PC-3 (cell line): ENCODE results near the gene PLS3. TPM values are rescaled to one million over a fixed set of nuclear protein-coding genes. Genes with fewer than 3 reads are reported as not detected.

Experiments
- ATAC-seq: fragments of 200-7000 bp; cut with Tn5 transposase; 2 replicates; pipeline ENCODE4 v1.9.1; 2020; ENCODE audit warnings: mild to moderate bottlenecking, moderate library complexity
- BruUV-seq: library from RNA; stranded (reverse); fragments of 400-500 nt; replicated peaks from 2 replicates; lab custom pipeline; 2021; lab: Mats Ljungman, UMichigan
- CTCF ChIA-PET: fragments of 300-600 bp; sonication (Branson Sonifier 250); formaldehyde crosslinking; loops from one replicate; lab custom pipeline; 2022; ENCODE audit warnings: antibody characterized with exemption; lab: Charles Lee
- POLR2A ChIA-PET: fragments of 300-600 bp; sonication (Branson Sonifier 250); formaldehyde crosslinking; loops from one replicate; lab custom pipeline; 2022; ENCODE audit warnings: antibody characterized with exemption; ENCODE audit not compliant: unreplicated experiment; lab: Charles Lee
- DNase-seq: peaks from one replicate; pipeline ENCODE4 v3.0.0-alpha.2; 2015
- H2AFZ ChIP-seq: fragments of 300-600 bp; sonication (generic); 2 replicates; pipeline ENCODE4 v1.6.0; 2016; ENCODE audit warnings: antibody characterized with exemption, low read length
- H3F3A ChIP-seq: fragments of 300-600 bp; sonication (generic); one replicate; pipeline ENCODE4 v1.6.0; 2017; ENCODE audit warnings: antibody characterized with exemption, low read length, control low read depth, mild to moderate bottlenecking; ENCODE audit not compliant: unreplicated experiment
- H3K27ac ChIP-seq: fragments of 300-600 bp; sonication (generic); 2 replicates; pipeline ENCODE4 v1.5.1; 2016; ENCODE audit warnings: mild to moderate bottlenecking, low read length
- H3K27me3 ChIP-seq: fragments of 300-600 bp; sonication (generic); 2 replicates; pipeline ENCODE4 v1.6.1; 2016; ENCODE audit warnings: low read length, mixed read lengths
- H3K36me3 ChIP-seq: fragments of 300-600 bp; sonication (generic); 2 replicates; pipeline ENCODE4 v1.6.1; 2016; ENCODE audit warnings: low read depth, mixed run types, low read length, mixed read lengths
- H3K4me1 ChIP-seq: fragments of 300-600 bp; sonication (generic); 2 replicates; pipeline ENCODE4 v1.5.1; 2016; ENCODE audit warnings: low read length; ENCODE audit not compliant: insufficient read depth
- H3K4me2 ChIP-seq: fragments of 300-600 bp; sonication (generic); 2 replicates; pipeline ENCODE4 v1.6.0; 2016; ENCODE audit warnings: low read length
- H3K4me3 ChIP-seq: fragments of 300-600 bp; sonication (generic); 2 replicates; pipeline ENCODE4 v1.5.1; 2016; ENCODE audit warnings: mild to moderate bottlenecking, low read length, mixed read lengths
- H3K79me2 ChIP-seq: fragments of 300-600 bp; sonication (generic); 2 replicates; pipeline ENCODE4 v1.6.1; 2017; ENCODE audit warnings: low read length, mixed read lengths
- H3K9ac ChIP-seq: fragments of 300-600 bp; sonication (generic); 2 replicates; pipeline ENCODE4 v1.6.0; 2016; ENCODE audit warnings: mild to moderate bottlenecking, low read length
- H3K9me2 ChIP-seq: fragments of 300-600 bp; sonication (generic); replicated peaks from 2 replicates; pipeline ENCODE4 v1.6.1; 2016; ENCODE audit warnings: mixed run types, low read length, mixed read lengths
- H3K9me3 ChIP-seq: fragments of 300-600 bp; sonication (generic); 2 replicates; pipeline ENCODE4 v1.6.1; 2016; ENCODE audit warnings: low read length, mixed read lengths
- H4K20me1 ChIP-seq: fragments of 300-600 bp; sonication (generic); 2 replicates; pipeline ENCODE4 v1.6.1; 2016; ENCODE audit warnings: low read length, mixed read lengths
- EZH2 ChIP-seq: fragments of 300-600 bp; sonication (generic); IDR thresholded peaks from one replicate; pipeline ENCODE4 v1.6.1; 2017; ENCODE audit warnings: antibody characterized with exemption, mild to moderate bottlenecking, low read length; ENCODE audit not compliant: unreplicated experiment
- EZH2phosphoT487 ChIP-seq: fragments of 300-600 bp; sonication (generic); IDR thresholded peaks from 2 replicates; pipeline ENCODE4 v1.6.1; 2018; ENCODE audit warnings: mild to moderate bottlenecking, antibody characterized with exemption, low read length, borderline replicate concordance
- intact Hi-C: fragments of 100-400 bp; cut with micrococcal nuclease; formaldehyde crosslinking; loops from 2 replicates; pipeline ENCODE4 v1.9.0; 2023
- total RNA-seq: library from RNA; depleted of rRNA; stranded (reverse); fragments of >200 nt; gene quantifications from 2 replicates; pipeline ENCODE4 v1.2.3, GENCODE V29; 2014
- TF ChIP-seq, protein P1 (sequence below): fragments of 300-600 bp; sonication (generic); conservative IDR thresholded peaks from 2 replicates; pipeline ENCODE4 v1.5.1; 2017; ENCODE audit warnings: antibody characterized with exemption, low read depth, mild to moderate bottlenecking, low read length

Gene PLS3
- total RNA-seq, 1 experiment from 2014 or later, result 267 TPM

DNA sequence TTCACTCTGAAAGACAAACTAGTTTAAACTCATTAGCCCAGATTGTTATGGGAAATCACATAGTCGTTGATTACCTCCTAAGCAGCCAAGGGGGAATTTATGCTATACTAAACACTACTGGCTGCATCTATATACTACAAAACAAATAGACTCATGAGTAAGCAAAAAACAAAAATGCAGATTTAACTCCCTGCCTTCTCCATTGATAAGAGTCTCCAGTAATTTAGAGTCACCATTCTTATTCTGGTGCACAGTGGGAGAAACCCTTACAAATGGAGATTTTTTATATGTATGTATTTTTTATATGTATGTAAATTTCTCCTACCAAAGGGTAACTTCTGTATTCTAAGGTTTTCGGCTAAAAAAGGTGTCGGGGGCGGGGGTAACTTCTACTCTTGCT is 126.6 kb downstream of the PLS3 start:
- intact Hi-C loops, result no loop called here
- H3K9ac ChIP-seq, result no peak overlapping the region
- no peaks in the 10 kb centered on the region for H3K9me2 ChIP-seq
- no peaks in the 10 kb centered on the region for H4K20me1 ChIP-seq
- H3K9me3 ChIP-seq, result no peaks in the 10 kb centered on the region
- H3K4me3 ChIP-seq, result no peak overlapping the region
- no peaks in the 10 kb centered on the region for H3F3A ChIP-seq
- no TSS peak for BruUV-seq
- H3K79me2 ChIP-seq, result no peaks in the 10 kb centered on the region
- ChIA-PET POLR2A (no interaction called here), CTCF (no interaction called here)
- DNase-seq, result no peak
- H3K4me2 ChIP-seq, result no peak overlapping the region
- H3K27ac ChIP-seq, result no peak overlapping the region
- TF ChIP-seq, protein P1, sequence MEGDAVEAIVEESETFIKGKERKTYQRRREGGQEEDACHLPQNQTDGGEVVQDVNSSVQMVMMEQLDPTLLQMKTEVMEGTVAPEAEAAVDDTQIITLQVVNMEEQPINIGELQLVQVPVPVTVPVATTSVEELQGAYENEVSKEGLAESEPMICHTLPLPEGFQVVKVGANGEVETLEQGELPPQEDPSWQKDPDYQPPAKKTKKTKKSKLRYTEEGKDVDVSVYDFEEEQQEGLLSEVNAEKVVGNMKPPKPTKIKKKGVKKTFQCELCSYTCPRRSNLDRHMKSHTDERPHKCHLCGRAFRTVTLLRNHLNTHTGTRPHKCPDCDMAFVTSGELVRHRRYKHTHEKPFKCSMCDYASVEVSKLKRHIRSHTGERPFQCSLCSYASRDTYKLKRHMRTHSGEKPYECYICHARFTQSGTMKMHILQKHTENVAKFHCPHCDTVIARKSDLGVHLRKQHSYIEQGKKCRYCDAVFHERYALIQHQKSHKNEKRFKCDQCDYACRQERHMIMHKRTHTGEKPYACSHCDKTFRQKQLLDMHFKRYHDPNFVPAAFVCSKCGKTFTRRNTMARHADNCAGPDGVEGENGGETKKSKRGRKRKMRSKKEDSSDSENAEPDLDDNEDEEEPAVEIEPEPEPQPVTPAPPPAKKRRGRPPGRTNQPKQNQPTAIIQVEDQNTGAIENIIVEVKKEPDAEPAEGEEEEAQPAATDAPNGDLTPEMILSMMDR, result no peak
- TF ChIP-seq EZH2 (no peak), EZH2phosphoT487 (no peak)
- peaks cover 6% of the 10 kb centered on the region; the same call in 1 of the 2 replicates for H3K4me1 ChIP-seq
- no peaks in the 10 kb centered on the region for H3K27me3 ChIP-seq
- H3K36me3 ChIP-seq, result no peaks in the 10 kb centered on the region
- H2AFZ ChIP-seq, result no peak overlapping the region
- no peak for ATAC-seq

DNA sequence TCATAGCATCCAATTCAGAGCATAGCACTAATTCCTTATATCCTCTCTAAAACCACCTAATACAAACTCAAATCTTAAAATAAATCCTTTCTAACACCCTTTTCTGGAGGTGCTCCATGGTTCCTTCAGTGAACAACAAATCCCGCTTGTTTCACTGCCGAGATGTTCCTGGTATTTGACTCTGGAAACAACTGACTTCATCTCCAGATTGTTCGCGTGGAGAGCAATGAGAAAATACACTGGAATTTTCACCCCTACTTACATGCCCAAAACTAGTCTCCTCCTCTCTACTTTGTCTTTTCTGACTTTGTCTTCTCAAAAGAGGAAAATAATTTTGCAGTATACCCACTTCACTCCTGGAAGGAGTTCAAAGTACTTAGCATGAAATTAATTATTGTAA is 129.0 kb downstream of the PLS3 start:
- ChIA-PET POLR2A (no interaction called here), CTCF (no interaction called here)
- Histone ChIP-seq H3K9ac (no peak overlapping the region), H3K9me2 (no peaks in the 10 kb centered on the region), H3K27ac (no peak overlapping the region), H3K27me3 (no peaks in the 10 kb centered on the region), H2AFZ (peak overlapping the region; percentile 47), H3K4me3 (no peak overlapping the region), H3K9me3 (no peaks in the 10 kb centered on the region), H3K4me2 (no peak overlapping the region), H3K36me3 (no peaks in the 10 kb centered on the region), H4K20me1 (no peaks in the 10 kb centered on the region), H3F3A (no peaks in the 10 kb centered on the region), H3K79me2 (no peaks in the 10 kb centered on the region), H3K4me1 (peaks cover 6% of the 10 kb centered on the region; the same call in 1 of the 2 replicates)
- no peak for TF ChIP-seq EZH2phosphoT487
- no peak for TF ChIP-seq EZH2
- ATAC-seq, result no peak
- DNase-seq, result no peak
- intact Hi-C loops, result loop anchor here (1.0 to 2.0 kb wide), 3 partner anchors 39 to 463 kb away; no protein-coding TSS in a partner anchor
- no TSS peak for BruUV-seq

DNA sequence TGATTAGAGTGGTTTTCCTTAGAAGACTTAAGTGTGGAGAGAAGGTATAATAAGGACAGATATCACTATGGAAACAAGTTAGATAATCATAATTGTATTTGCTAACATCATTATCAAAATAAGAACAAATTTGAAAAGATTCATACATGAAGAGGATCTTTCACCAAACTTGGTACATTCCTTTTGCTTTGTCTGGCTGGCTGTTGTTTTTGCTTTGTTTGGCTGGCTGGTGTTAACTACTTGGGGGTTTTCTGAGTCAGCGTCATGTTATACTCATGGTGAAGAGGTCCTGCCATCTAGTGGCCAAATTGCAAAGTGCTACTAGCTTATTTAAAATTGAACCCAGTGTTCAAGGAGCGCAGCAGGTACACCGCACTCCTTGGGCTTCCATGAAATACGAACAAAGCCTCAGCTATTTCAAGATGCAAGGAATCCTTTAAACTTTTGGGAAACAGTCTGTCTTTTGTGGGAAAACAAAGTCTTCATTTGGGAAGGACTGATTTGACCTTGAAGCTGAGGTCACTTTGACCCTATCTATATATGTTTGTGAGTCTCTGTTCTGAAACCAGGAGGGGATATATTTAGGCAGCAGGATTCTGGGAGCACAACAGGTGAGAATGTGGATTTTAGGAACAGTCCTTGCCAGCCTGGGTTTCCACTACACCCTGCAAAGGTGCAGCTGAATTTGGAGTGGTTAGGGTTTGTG is 129.7 kb downstream of the PLS3 start:
- H3K27me3 ChIP-seq, result no peaks in the 10 kb centered on the region
- no TSS peak for BruUV-seq
- no peak overlapping the region for H3K9ac ChIP-seq
- TF ChIP-seq, protein P1, result peak; percentile 81
- TF ChIP-seq EZH2phosphoT487, result no peak
- H3F3A ChIP-seq, result no peaks in the 10 kb centered on the region
- H3K36me3 ChIP-seq, result no peaks in the 10 kb centered on the region
- H3K4me2 ChIP-seq, result no peak overlapping the region
- no peaks in the 10 kb centered on the region for H3K79me2 ChIP-seq
- DNase-seq, result peak; percentile 84
- H3K9me3 ChIP-seq, result no peaks in the 10 kb centered on the region
- CTCF ChIA-PET, result interaction anchor here (0.6 kb wide), 1 partner anchor 123 kb away, joined by 4 read pairs; no protein-coding TSS in a partner anchor
- no peaks in the 10 kb centered on the region for H3K9me2 ChIP-seq
- H4K20me1 ChIP-seq, result no peaks in the 10 kb centered on the region
- no peak overlapping the region for H3K4me3 ChIP-seq
- peaks cover 6% of the 10 kb centered on the region; the same call in 1 of the 2 replicates for H3K4me1 ChIP-seq
- peak; percentile 74 for ATAC-seq
- intact Hi-C loops, result loop anchor here (1.0 to 2.0 kb wide), 3 partner anchors 39 to 464 kb away; no protein-coding TSS in a partner anchor
- H3K27ac ChIP-seq, result no peak overlapping the region
- POLR2A ChIA-PET, result no interaction called here
- H2AFZ ChIP-seq, result peak overlapping the region; percentile 47
